Rectal smooth muscle tissue (tissue), 1 donor: Measurements from ENCODE around the gene JPH3.
A peak's percentile ranks its signal among the peaks of the same experiment; 100 is the strongest.

Source experiments
- H3K27ac ChIP-seq: one replicate; pipeline ENCODE4 v1.7.0; 2013; ENCODE audit warnings: low read depth, low read length, inconsistent platforms
- H3K27me3 ChIP-seq: one replicate; pipeline ENCODE4 v1.7.0; 2013; ENCODE audit warnings: low read length; ENCODE audit not compliant: control insufficient read depth, insufficient read depth
- H3K36me3 ChIP-seq: one replicate; pipeline ENCODE4 v1.7.0; 2013; ENCODE audit warnings: low read length; ENCODE audit not compliant: control insufficient read depth, insufficient read depth
- H3K4me1 ChIP-seq: one replicate; pipeline ENCODE4 v1.7.0; 2013; ENCODE audit warnings: low read length; ENCODE audit not compliant: control insufficient read depth, insufficient read depth
- H3K4me3 ChIP-seq: one replicate; pipeline ENCODE4 v1.7.0; 2013; ENCODE audit warnings: low read length
- H3K9ac ChIP-seq: one replicate; pipeline ENCODE4 v1.7.0; 2013; ENCODE audit warnings: low read length

The JPH3 gene

DNA sequence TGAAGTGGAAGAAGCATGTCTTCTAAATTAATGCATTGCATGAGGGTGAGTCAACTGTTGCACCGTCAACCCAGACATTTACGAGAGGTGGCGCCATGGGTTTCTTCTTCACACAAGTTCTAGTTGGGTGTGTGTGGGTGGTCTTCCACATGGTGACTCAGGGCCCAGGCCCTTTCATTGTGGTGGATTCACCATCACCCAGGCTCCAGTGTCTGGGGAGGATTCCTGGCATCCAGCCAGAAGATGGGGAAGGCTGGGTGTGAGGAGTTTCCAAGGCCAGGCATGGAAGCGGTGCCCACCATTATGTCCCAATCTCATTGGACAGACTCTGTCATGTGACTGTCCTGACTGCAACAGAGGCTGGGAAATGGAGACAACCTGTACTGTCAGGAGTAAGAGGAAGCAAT, 21.4 kb upstream of the JPH3 start:
- Histone ChIP-seq H3K27me3 (peaks cover 3% of the 10 kb centered on the region), H3K36me3 (no peaks in the 10 kb centered on the region), H3K27ac (no peak overlapping the region)

DNA sequence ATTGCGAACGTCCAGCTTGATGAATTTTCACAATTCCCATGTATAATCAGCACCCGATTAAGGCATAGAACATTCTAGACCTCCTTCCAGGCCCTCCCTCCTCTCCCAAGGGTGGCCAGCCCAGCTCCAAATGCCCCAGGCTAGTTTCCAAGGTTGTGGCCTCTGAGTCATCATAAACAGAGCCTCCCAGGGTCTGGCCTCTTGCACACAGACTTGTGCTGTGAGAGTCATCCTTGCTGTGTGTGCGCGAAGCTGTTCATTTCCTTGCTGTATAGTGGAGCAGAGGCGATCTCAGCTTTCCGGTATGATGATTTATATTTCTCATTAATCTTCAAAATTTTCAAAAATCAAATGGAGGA, 20.5 kb upstream of the JPH3 start:
- Histone ChIP-seq H3K4me3 (no peak overlapping the region), H3K4me1 (no peaks in the 10 kb centered on the region), H3K9ac (no peak overlapping the region), H3K27me3 (peaks cover 3% of the 10 kb centered on the region), H3K27ac (peak overlapping the region; percentile 64), H3K36me3 (no peaks in the 10 kb centered on the region)

More for the DNA sequence above, 21.4 kb upstream of the JPH3 start:
- Histone ChIP-seq H3K9ac (no peak overlapping the region), H3K4me1 (no peaks in the 10 kb centered on the region), H3K4me3 (no peak overlapping the region)

DNA sequence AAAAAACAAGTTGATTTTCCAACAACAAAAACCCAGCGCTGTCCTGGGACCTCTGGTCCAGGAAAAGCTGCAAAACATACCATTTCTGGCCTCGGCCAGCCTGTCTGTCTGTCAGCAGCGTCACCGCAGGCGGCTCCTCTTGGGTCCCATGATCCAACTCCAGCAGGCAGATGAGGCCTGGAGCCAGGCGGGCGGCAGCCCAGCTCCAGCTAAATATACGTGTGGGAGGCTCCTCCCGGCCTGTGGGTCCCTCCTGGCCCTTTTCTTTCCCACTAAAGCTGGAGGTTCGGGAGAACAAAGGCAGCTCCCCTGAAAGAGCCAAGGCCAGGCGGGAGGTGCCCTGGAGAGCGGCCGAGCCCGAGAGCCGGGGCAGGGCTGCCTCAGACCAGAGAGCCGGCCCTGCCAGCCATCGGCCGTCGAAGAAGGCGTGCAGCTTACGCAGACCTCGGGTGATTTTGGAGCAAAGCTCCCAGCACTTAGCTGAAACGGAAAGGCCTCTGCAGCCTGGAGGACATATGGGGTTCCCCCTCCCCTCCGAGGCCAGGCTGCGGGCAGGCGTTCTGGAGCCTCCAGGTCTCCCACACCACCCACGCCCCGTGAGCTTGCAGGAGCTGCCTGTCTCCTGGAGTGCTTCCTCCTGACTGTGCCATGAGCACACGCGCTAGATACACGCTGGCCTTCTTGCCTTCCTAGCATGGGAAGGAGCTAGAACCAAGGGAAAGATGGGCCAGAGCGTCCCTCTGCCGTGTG, 19.9 kb upstream of the JPH3 start:
- Histone ChIP-seq H3K4me1 (no peaks in the 10 kb centered on the region), H3K27ac (peak overlapping the region; percentile 64), H3K27me3 (peaks cover 3% of the 10 kb centered on the region), H3K9ac (no peak overlapping the region), H3K4me3 (peak overlapping the region; percentile 12), H3K36me3 (no peaks in the 10 kb centered on the region)

DNA sequence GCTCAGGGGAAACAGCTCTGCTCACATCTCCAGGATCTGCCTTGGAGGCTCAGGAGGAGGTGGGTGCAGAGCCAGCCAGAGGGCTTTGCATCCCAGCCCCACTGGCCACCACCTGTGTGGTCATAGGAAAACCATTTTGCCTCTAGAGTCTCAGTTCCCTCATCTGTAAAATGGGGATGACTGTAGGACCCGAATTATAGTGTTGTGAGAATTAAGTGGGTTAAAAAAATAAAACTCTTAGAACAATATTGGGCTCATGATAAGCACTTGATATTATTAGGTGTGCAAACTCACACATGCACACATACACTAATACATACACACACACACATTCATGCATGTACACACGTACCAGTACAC, 19.4 kb upstream of the JPH3 start:
- peaks cover 4% of the 10 kb centered on the region for H3K27me3 ChIP-seq
- H3K9ac ChIP-seq: no peak overlapping the region
- no peak overlapping the region for H3K4me3 ChIP-seq
- no peaks in the 10 kb centered on the region for H3K4me1 ChIP-seq
- H3K36me3 ChIP-seq: no peaks in the 10 kb centered on the region
- peak overlapping the region; percentile 64 for H3K27ac ChIP-seq

DNA sequence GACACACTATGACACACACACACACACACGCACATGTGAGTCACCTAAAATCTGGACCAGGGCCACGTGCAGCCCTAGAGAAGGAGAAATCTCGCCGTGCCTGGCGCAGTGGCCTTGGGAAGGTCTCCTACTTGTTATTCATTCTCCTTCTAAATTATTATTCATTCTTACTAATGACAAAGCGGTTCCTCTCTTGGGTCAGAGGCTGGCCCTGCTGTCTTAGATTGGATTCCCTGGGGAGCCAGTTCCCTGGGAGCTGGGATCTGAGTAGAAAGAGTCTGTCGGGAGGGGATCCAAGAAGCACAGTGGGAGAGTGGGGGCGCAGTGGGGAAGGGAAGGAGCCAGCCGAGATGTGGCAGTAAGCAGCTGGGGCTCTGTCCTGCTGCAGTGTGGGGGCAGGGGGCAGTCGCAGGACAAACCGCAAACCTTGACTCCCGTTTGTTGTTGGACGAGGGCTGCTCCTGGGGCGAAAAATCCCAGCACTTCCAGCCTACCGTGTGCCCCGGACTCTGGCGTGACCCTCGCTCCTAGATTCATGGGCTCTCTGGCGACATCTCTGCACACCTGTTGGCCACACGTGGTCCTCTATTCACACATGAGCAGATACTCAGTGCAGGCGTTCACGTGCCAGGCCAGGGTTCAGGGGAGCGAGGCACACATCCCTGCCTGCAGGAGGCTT, 18.7 kb upstream of the JPH3 start:
- Histone ChIP-seq H3K27me3 (peaks cover 5% of the 10 kb centered on the region), H3K9ac (no peak overlapping the region), H3K27ac (no peak overlapping the region), H3K4me1 (no peaks in the 10 kb centered on the region), H3K36me3 (no peaks in the 10 kb centered on the region), H3K4me3 (no peak overlapping the region)

DNA sequence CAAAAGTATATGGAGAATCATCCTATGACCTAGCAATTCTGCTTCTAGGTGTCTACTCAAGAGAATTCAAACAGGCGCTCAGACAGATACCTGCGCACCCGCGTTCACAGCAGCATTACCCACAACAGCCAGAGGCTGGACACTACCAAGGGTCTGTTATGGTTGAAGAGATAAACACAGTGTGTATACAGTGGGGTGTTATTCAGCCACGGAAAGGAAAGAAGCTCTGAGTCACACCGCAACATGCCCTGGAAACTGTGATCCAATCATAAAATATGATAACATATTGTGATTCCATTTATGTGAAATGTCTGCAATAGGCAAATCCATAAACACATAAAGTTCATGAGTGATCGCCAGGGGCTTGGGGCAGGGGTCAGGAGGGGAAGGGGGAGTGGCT, 18.0 kb upstream of the JPH3 start:
- no peak overlapping the region for H3K9ac ChIP-seq
- peaks cover 5% of the 10 kb centered on the region for H3K27me3 ChIP-seq
- H3K36me3 ChIP-seq: no peaks in the 10 kb centered on the region
- no peak overlapping the region for H3K27ac ChIP-seq
- peaks cover 2% of the 10 kb centered on the region for H3K4me1 ChIP-seq
- H3K4me3 ChIP-seq: no peak overlapping the region

DNA sequence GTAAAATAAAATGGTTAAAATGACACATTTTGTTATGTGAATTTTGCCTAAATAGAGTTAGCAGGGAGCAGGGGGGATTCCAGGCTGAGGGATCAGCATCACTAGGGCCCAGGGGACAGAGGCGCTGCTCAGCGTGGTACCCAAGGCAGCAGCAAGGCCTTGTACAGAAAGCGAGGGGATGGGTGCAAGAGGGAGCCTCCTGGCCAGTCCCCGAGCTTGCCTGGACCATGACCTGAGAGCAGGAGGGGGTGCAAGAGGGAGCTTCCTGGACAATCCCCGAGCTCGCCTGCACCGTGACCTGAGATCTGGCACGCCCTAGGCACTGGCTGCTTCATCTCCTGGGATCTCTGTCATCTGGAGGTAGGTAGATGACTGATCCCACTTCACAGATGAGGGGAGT, 17.3 kb upstream of the JPH3 start:
- peaks cover 2% of the 10 kb centered on the region for H3K4me1 ChIP-seq
- no peaks in the 10 kb centered on the region for H3K36me3 ChIP-seq
- no peak overlapping the region for H3K4me3 ChIP-seq
- no peak overlapping the region for H3K9ac ChIP-seq
- H3K27ac ChIP-seq: no peak overlapping the region
- peaks cover 5% of the 10 kb centered on the region for H3K27me3 ChIP-seq

DNA sequence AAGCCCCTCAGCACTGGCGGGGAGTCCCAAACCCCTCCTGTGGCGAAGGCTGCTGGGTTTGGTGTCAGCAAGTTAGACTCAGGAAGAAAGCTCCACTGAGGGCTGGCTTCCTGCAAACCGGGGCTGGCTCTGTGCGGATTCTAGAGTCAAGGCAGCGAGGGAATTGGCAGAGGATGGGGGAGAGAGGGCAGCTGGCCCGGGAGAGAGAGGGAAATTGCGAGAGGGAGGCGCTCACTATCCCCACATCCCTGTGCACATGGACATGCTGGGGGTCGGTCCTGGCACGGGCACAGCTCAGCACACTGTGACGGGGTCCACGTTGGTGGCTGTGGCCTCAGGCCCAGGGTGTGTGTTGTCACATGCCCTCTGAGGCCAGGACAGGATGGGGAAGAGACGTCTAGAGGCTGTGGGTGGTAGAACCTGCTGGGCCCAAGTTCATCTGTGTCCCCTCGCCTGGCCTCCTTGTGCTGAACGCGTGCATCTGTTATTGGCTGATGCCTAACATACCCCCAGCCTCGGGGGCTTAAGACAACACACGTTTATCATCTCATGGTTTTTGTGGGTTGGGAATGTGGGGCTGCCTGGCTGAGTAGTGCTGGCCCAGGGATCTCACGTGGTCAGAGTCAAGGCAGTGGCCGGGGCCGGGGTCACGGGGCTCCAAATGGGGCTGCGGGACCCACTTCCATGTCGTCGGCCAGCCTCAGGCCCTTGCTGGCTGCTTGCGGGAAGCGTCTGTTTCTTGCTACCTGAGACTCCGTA, 16.7 kb upstream of the JPH3 start:
- Histone ChIP-seq H3K27ac (no peak overlapping the region), H3K4me3 (no peak overlapping the region), H3K4me1 (peaks cover 2% of the 10 kb centered on the region), H3K9ac (no peak overlapping the region), H3K36me3 (no peaks in the 10 kb centered on the region), H3K27me3 (peaks cover 5% of the 10 kb centered on the region)

DNA sequence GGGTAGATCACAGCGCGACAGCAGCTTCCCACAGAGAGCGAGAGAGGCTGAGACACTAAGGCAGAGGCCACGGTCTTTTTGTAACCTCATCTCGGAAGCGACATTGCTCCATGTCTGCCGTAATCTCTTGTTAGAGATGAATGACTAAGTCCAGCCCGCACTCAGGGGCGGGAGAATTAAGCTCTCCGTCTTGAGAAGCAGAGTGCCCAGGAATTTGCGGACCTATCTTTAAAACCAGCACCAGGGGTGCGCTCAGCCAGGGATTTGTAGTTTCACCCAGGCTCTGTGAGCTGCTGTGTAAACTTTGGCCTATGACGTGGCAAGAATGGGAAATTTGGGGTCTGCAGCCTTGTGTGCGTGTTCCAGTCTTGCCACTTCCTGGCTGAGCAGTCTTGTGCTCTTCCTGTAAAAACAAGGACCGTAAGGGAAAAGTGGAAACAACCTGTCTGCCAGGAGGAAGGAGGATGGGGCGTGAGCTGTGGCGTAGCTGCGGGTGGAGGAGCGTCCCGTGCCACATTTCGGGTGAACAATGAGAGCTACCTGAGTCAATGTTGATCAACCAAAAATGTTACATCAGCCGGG, 16.0 kb upstream of the JPH3 start:
- Histone ChIP-seq H3K27ac (no peak overlapping the region), H3K27me3 (peaks cover 5% of the 10 kb centered on the region), H3K4me1 (peaks cover 2% of the 10 kb centered on the region), H3K4me3 (no peak overlapping the region), H3K9ac (no peak overlapping the region), H3K36me3 (no peaks in the 10 kb centered on the region)

DNA sequence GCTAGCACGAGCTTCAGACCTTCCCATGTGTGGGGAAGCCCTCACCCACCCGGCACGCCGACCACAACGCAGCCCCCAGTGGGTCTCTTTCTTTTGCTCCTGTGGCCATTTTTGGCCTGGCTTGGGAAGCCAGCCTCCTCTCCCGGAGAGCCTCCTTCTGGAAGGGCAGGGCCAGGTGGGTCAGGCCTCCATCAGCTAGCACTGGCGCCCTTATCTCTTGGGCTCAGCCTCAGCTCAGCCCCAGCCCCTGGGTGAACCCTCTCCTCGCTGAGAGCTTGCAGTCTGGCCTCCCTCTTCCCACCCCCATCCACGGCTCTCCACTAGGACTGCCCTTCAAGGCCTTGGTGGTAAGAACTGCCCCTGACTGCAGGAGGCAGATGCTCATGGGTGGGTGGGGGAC, 14.7 kb upstream of the JPH3 start:
- H3K27me3 ChIP-seq: peaks cover 5% of the 10 kb centered on the region
- H3K4me1 ChIP-seq: peaks cover 2% of the 10 kb centered on the region
- no peak overlapping the region for H3K4me3 ChIP-seq
- no peak overlapping the region for H3K9ac ChIP-seq
- no peak overlapping the region for H3K27ac ChIP-seq
- H3K36me3 ChIP-seq: no peaks in the 10 kb centered on the region

DNA sequence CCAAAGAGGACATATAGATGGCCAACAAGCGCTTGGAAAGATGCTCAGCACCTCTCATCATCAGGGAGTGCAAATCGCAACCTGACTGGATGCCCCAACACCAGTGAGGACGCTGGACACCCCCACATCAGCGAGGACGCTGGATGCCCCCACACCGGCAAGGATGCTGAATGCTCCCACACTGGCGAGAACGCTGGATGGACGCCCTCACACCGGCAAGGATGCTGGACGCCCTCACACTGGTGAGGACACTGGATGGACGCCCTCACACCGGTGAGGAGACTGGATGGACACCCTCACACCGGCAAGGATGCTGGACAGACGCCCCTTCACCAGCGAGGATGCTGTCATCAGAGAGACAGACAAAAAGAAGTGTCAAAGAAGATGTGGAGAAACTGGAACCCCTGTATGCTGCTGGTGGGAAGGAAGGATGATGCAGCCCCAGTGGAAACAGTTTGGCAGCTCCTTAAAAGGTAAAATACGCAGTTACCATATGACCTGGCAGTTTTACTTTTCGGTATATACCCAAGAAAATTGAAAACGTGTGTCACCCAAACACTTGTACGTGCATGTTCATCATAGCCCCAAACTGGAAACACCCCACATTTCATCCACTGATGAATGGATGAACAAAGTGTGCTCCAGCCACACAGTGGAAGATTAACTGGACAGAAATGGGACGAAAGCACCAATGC, 10.1 kb upstream of the JPH3 start:
- peaks cover 4% of the 10 kb centered on the region for H3K27me3 ChIP-seq

DNA sequence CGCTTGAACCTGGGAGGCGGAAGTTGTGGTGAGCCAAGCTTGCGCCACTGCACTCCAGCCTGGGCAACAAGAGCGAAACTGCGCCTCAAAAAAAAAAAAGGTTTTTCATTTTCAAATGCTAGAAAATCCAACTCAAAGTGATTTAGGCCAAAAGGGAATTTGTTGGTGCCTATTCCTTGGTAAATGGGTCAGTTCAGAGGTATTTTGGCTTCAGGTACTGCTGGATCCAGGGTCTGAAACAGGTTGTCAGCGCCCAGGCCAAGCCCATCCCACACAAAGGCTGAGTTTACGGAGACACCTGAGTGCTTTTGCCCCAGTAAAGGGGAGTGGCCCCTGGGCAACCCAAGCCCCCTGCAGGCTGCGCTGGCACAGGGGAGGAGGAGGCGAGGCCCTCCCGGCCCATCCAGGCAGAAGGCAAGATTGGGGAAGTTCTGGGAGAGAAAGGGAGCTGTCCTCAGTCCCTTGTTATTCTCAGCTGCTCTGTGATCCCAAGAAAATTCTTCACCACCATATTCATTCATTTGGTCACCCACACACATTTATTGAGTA, 8.5 kb upstream of the JPH3 start:
- peaks cover 2% of the 10 kb centered on the region for H3K4me1 ChIP-seq
- H3K27me3 ChIP-seq: peaks cover 2% of the 10 kb centered on the region
- H3K27ac ChIP-seq: no peak overlapping the region
- no peak overlapping the region for H3K4me3 ChIP-seq
- H3K36me3 ChIP-seq: no peaks in the 10 kb centered on the region
- no peak overlapping the region for H3K9ac ChIP-seq

More for the DNA sequence above, 10.1 kb upstream of the JPH3 start:
- no peak overlapping the region for H3K4me3 ChIP-seq
- H3K9ac ChIP-seq: no peak overlapping the region
- H3K4me1 ChIP-seq: peaks cover 2% of the 10 kb centered on the region
- H3K27ac ChIP-seq: no peak overlapping the region
- no peaks in the 10 kb centered on the region for H3K36me3 ChIP-seq
